Mesendoderm (in vitro differentiated cells): ENCODE results near the gene ERG.

Experiments
- DNase-seq: peaks from one replicate; pipeline ENCODE4 v3.0.0; 2013
- H2AK5ac ChIP-seq: 2 replicates; pipeline ENCODE4 v1.6.1; 2013; ENCODE audit warnings: low read length, inconsistent platforms
- H2BK120ac ChIP-seq: 2 replicates; pipeline ENCODE4 v1.6.1; 2013; ENCODE audit warnings: low read depth, mild to moderate bottlenecking, low read length, moderate library complexity, mixed read lengths
- H2BK15ac ChIP-seq: replicated peaks from 2 replicates; pipeline ENCODE4 v1.6.1; 2013; ENCODE audit warnings: low read depth, mild to moderate bottlenecking, moderate library complexity
- H2BK5ac ChIP-seq: 2 replicates; pipeline ENCODE4 v1.6.1; 2013; ENCODE audit warnings: low read length, inconsistent platforms
- H3K18ac ChIP-seq: 2 replicates; pipeline ENCODE4 v1.6.1; 2013; ENCODE audit warnings: mild to moderate bottlenecking, low read length, mixed read lengths
- H3K23ac ChIP-seq: one replicate; pipeline ENCODE4 v1.6.1; 2013; ENCODE audit warnings: low read length
- H3K27ac ChIP-seq: 2 replicates; pipeline ENCODE4 v1.5.1; 2013; ENCODE audit warnings: low read depth, mild to moderate bottlenecking, inconsistent platforms, low read length, moderate library complexity
- H3K27me3 ChIP-seq: 2 replicates; pipeline ENCODE4 v1.6.1; 2013; ENCODE audit warnings: low read length, control low read depth, mild to moderate bottlenecking, inconsistent platforms; ENCODE audit not compliant: insufficient read depth, poor library complexity
- H3K36me3 ChIP-seq: 2 replicates; pipeline ENCODE4 v1.6.1; 2013; ENCODE audit warnings: low read length, inconsistent platforms; ENCODE audit not compliant: control insufficient read depth, insufficient read depth
- H3K4ac ChIP-seq: one replicate; pipeline ENCODE4 v1.6.1; 2013; ENCODE audit warnings: low read depth, mild to moderate bottlenecking, low read length, moderate library complexity
- H3K4me1 ChIP-seq: 2 replicates; pipeline ENCODE4 v1.6.1; 2013; ENCODE audit warnings: low read depth, low read length, inconsistent platforms; ENCODE audit not compliant: control insufficient read depth
- H3K4me2 ChIP-seq: 2 replicates; pipeline ENCODE4 v1.6.1; 2013; ENCODE audit warnings: low read length
- H3K4me3 ChIP-seq: 2 replicates; pipeline ENCODE4 v1.5.1; 2013; ENCODE audit warnings: mild to moderate bottlenecking, low read length
- H3K56ac ChIP-seq: one replicate; pipeline ENCODE4 v1.6.1; 2013; ENCODE audit warnings: low read length
- H3K79me1 ChIP-seq: 2 replicates; pipeline ENCODE4 v1.6.1; 2013; ENCODE audit warnings: low read length, inconsistent platforms
- H3K79me2 ChIP-seq: 2 replicates; pipeline ENCODE4 v1.6.1; 2013; ENCODE audit warnings: mild to moderate bottlenecking, low read length; ENCODE audit not compliant: control insufficient read depth, insufficient read depth
- H3K9ac ChIP-seq: 2 replicates; pipeline ENCODE4 v1.6.1; 2013; ENCODE audit warnings: low read length, inconsistent platforms
- H4K5ac ChIP-seq: one replicate; pipeline ENCODE4 v1.6.1; 2013; ENCODE audit warnings: low read length
- H4K8ac ChIP-seq: one replicate; pipeline ENCODE4 v1.6.1; 2013; ENCODE audit warnings: low read depth, mild to moderate bottlenecking, control low read depth, low read length, moderate library complexity
- WGBS: extraction: QIAGEN DNeasy Blood & Tissue Kit; methylation state at CpG from one replicate; pipeline ENCODE4 v1.1.7; 2013; ENCODE audit warnings: low lambda C conversion rate, missing lambda C conversion rate; ENCODE audit not compliant: insufficient coverage; ENCODE audit errors: extremely low coverage; 5-methylcytosine and 5-hydroxymethylcytosine counted together

Gene ERG

GRCh38 chr21:38467374-38467773, 30.9 kb downstream of the ERG start:
- Histone ChIP-seq H3K27me3 (no peaks in the 10 kb centered on the region), H3K18ac (no peak overlapping the region), H3K23ac (no peak overlapping the region), H3K79me2 (no peaks in the 10 kb centered on the region), H4K8ac (no peak overlapping the region), H3K27ac (no peak overlapping the region), H2BK5ac (no peak overlapping the region), H3K4me2 (no peak overlapping the region), H3K4me3 (no peak overlapping the region), H2BK15ac (no peak overlapping the region), H4K5ac (no peak overlapping the region), H2BK120ac (no peak overlapping the region), H2AK5ac (no peak overlapping the region), H3K36me3 (no peaks in the 10 kb centered on the region), H3K56ac (no peak overlapping the region), H3K4me1 (no peaks in the 10 kb centered on the region), H3K4ac (no peak overlapping the region), H3K9ac (no peak overlapping the region), H3K79me1 (no peaks in the 10 kb centered on the region)
- DNase-seq = no peak
- no CpG with 5 or more reads among the region's 4 CpGs for WGBS

GRCh38 chr21:38460171-38460742, 38.0 kb downstream of the ERG start:
- H3K4ac ChIP-seq = no peak overlapping the region
- WGBS = no CpG with 5 or more reads among the region's 6 CpGs
- no peak overlapping the region for H3K18ac ChIP-seq
- no peak overlapping the region for H2AK5ac ChIP-seq
- H2BK120ac ChIP-seq = no peak overlapping the region
- H4K8ac ChIP-seq = no peak overlapping the region
- no peak for DNase-seq
- H3K79me1 ChIP-seq = no peaks in the 10 kb centered on the region
- H3K4me1 ChIP-seq = no peaks in the 10 kb centered on the region
- no peak overlapping the region for H3K9ac ChIP-seq
- no peak overlapping the region for H2BK5ac ChIP-seq
- H3K4me3 ChIP-seq = no peak overlapping the region
- no peak overlapping the region for H3K4me2 ChIP-seq
- H3K79me2 ChIP-seq = no peaks in the 10 kb centered on the region
- no peak overlapping the region for H3K56ac ChIP-seq
- H4K5ac ChIP-seq = no peak overlapping the region
- H3K27ac ChIP-seq = no peak overlapping the region
- H3K27me3 ChIP-seq = no peaks in the 10 kb centered on the region
- H3K36me3 ChIP-seq = no peaks in the 10 kb centered on the region
- H2BK15ac ChIP-seq = no peak overlapping the region
- H3K23ac ChIP-seq = no peak overlapping the region

GRCh38 chr21:38459490-38459889, 38.8 kb downstream of the ERG start:
- Histone ChIP-seq H3K4ac (no peak overlapping the region), H3K4me1 (no peaks in the 10 kb centered on the region), H3K4me3 (no peak overlapping the region), H3K56ac (no peak overlapping the region), H3K79me2 (no peaks in the 10 kb centered on the region), H4K8ac (no peak overlapping the region), H3K27me3 (no peaks in the 10 kb centered on the region), H3K9ac (no peak overlapping the region), H3K27ac (no peak overlapping the region), H2AK5ac (no peak overlapping the region), H3K4me2 (no peak overlapping the region), H3K79me1 (no peaks in the 10 kb centered on the region), H2BK5ac (no peak overlapping the region), H3K23ac (no peak overlapping the region), H2BK120ac (no peak overlapping the region), H3K18ac (no peak overlapping the region), H2BK15ac (no peak overlapping the region), H4K5ac (no peak overlapping the region), H3K36me3 (no peaks in the 10 kb centered on the region)
- no CpG with 5 or more reads among the region's 1 CpG for WGBS
- DNase-seq = no peak

GRCh38 chr21:38455403-38455802, 42.9 kb downstream of the ERG start:
- no peak overlapping the region for H2AK5ac ChIP-seq
- no peak overlapping the region for H3K27ac ChIP-seq
- H2BK5ac ChIP-seq = no peak overlapping the region
- no peaks in the 10 kb centered on the region for H3K79me1 ChIP-seq
- H3K18ac ChIP-seq = no peak overlapping the region
- H3K27me3 ChIP-seq = no peaks in the 10 kb centered on the region
- no peak overlapping the region for H3K56ac ChIP-seq
- no peak overlapping the region for H4K8ac ChIP-seq
- WGBS = no CpG with 5 or more reads among the region's 4 CpGs
- no peak overlapping the region for H3K4me3 ChIP-seq
- H3K79me2 ChIP-seq = no peaks in the 10 kb centered on the region
- no peak overlapping the region for H3K23ac ChIP-seq
- H3K4ac ChIP-seq = no peak overlapping the region
- H3K4me1 ChIP-seq = no peaks in the 10 kb centered on the region
- no peak overlapping the region for H4K5ac ChIP-seq
- no peak overlapping the region for H2BK15ac ChIP-seq
- H3K4me2 ChIP-seq = no peak overlapping the region
- no peak overlapping the region for H2BK120ac ChIP-seq
- H3K9ac ChIP-seq = no peak overlapping the region
- no peaks in the 10 kb centered on the region for H3K36me3 ChIP-seq
- DNase-seq = no peak

- no CpG with 5 or more reads among the region's 2 CpGs for WGBS
- Histone ChIP-seq H3K27ac (no peak overlapping the region), H2BK5ac (no peak overlapping the region), H3K27me3 (no peaks in the 10 kb centered on the region), H3K23ac (no peak overlapping the region), H3K18ac (no peak overlapping the region), H4K5ac (no peak overlapping the region), H3K79me2 (no peaks in the 10 kb centered on the region), H3K4me1 (no peaks in the 10 kb centered on the region), H2BK120ac (no peak overlapping the region), H3K9ac (no peak overlapping the region), H3K56ac (no peak overlapping the region), H2AK5ac (no peak overlapping the region), H3K4me3 (no peak overlapping the region), H3K4ac (no peak overlapping the region), H2BK15ac (no peak overlapping the region), H3K36me3 (no peaks in the 10 kb centered on the region), H4K8ac (no peak overlapping the region), H3K79me1 (no peaks in the 10 kb centered on the region), H3K4me2 (no peak overlapping the region)
- DNase-seq = no peak
These were observed 43.6 kb downstream of the ERG start for GRCh38 chr21:38454702-38455101.

GRCh38 chr21:38454161-38454560, 44.1 kb downstream of the ERG start:
- Histone ChIP-seq H3K79me1 (no peaks in the 10 kb centered on the region), H3K27me3 (no peaks in the 10 kb centered on the region), H3K4me2 (no peak overlapping the region), H3K36me3 (no peaks in the 10 kb centered on the region), H2BK120ac (no peak overlapping the region), H4K8ac (no peak overlapping the region), H3K9ac (no peak overlapping the region), H2BK15ac (no peak overlapping the region), H3K4ac (no peak overlapping the region), H3K4me3 (no peak overlapping the region), H2AK5ac (no peak overlapping the region), H3K23ac (no peak overlapping the region), H3K79me2 (no peaks in the 10 kb centered on the region), H3K56ac (no peak overlapping the region), H2BK5ac (no peak overlapping the region), H4K5ac (no peak overlapping the region), H3K18ac (no peak overlapping the region), H3K27ac (no peak overlapping the region), H3K4me1 (no peaks in the 10 kb centered on the region)
- WGBS = no CpG with 5 or more reads among the region's 3 CpGs
- DNase-seq = no peak
